Right atrium auricular region (tissue), 2 donors: ENCODE data around the gene TRIM41. TPM values are rescaled to one million over a fixed set of nuclear protein-coding genes. Genes with fewer than 3 reads are reported as not detected.

Experiments used
- DNase-seq: peaks from one replicate; pipeline ENCODE4 v3.0.0-alpha.2; 2019; ENCODE audit warnings: low spot score
- H3K27ac ChIP-seq, 2 donors: fragments of 200-600 bp; sonication (generic); 1 replicate in 1 of 2; 2 replicates in 1 of 2; pipeline ENCODE4 v1.5.1; 2016 to 2019
- H3K27me3 ChIP-seq, 2 donors: fragments of 200-600 bp; sonication (generic); one replicate each; pipeline versions ENCODE4 v1.5.1 to v1.6.0; 2017 to 2019
- H3K36me3 ChIP-seq: fragments of 200-600 bp; sonication (generic); one replicate; pipeline ENCODE4 v1.5.1; 2016
- H3K4me1 ChIP-seq, 2 donors: fragments of 200-600 bp; sonication (generic); one replicate each; pipeline versions ENCODE4 v1.5.1 to v1.6.0; 2017 to 2019
- H3K4me3 ChIP-seq, 2 donors: fragments of 200-600 bp; sonication (generic); 1 replicate in 1 of 2; 2 replicates in 1 of 2; pipeline ENCODE4 v1.5.1; 2017 to 2019; ENCODE audit warnings: mild to moderate bottlenecking in 1 of 2, moderate library complexity in 1 of 2
- H3K9me3 ChIP-seq, 2 donors: fragments of 200-600 bp; sonication (generic); one replicate each; pipeline ENCODE4 v1.5.1; 2019
- CTCF ChIP-seq, 2 donors: fragments of 200-600 bp; sonication (generic); IDR thresholded peaks; one replicate each; pipeline ENCODE4 v1.5.1; 2019; ENCODE audit warnings: antibody characterized with exemption in 2 of 2
- total RNA-seq, 2 donors: library from RNA; depleted of rRNA; stranded (reverse); fragments of >200 nt; gene quantifications; one replicate each; pipeline ENCODE4 v1.1.0, GENCODE V29; 2016

TRIM41 gene
- total RNA-seq, 2 donors from 2014 or later = 10.0 to 11.2 TPM

DNA sequence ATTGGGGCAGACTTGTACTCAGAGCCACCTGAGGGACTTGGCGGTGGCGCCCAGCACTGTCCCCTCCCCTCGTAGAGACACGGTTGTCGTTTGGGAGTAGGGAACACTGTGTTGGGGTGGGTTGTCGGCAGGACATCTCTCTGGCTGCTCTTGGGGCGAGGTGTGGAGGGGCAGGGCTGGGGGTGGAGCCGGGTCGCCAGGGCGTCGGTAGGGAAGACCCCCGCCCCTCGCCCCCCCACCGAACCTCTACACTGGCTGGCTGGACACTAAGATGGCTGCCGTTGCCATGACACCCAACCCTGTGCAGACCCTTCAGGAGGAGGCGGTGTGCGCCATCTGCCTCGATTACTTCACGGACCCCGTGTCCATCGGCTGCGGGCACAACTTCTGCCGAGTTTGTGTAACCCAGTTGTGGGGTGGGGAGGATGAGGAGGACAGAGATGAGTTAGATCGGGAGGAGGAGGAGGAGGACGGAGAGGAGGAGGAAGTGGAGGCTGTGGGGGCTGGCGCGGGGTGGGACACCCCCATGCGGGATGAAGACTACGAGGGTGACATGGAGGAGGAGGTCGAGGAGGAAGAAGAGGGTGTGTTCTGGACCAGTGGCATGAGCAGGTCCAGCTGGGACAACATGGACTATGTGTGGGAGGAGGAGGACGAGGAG lies 778 bp downstream of the TRIM41 start:
- DNase-seq = no peak
- Histone ChIP-seq H3K9me3 (no peaks in the 10 kb centered on the region), H3K27me3 (no peaks in the 10 kb centered on the region), H3K4me1 (peaks cover 0 to 17% of the 10 kb centered on the region in 2 donors), H3K27ac (peak overlapping the region; percentile 96 to 99), H3K36me3 (peaks cover 7% of the 10 kb centered on the region), H3K4me3 (peak overlapping the region; percentile 61 to 87)
- TF ChIP-seq CTCF (IDR thresholded peaks at IDR 0.05) = no peak

DNA sequence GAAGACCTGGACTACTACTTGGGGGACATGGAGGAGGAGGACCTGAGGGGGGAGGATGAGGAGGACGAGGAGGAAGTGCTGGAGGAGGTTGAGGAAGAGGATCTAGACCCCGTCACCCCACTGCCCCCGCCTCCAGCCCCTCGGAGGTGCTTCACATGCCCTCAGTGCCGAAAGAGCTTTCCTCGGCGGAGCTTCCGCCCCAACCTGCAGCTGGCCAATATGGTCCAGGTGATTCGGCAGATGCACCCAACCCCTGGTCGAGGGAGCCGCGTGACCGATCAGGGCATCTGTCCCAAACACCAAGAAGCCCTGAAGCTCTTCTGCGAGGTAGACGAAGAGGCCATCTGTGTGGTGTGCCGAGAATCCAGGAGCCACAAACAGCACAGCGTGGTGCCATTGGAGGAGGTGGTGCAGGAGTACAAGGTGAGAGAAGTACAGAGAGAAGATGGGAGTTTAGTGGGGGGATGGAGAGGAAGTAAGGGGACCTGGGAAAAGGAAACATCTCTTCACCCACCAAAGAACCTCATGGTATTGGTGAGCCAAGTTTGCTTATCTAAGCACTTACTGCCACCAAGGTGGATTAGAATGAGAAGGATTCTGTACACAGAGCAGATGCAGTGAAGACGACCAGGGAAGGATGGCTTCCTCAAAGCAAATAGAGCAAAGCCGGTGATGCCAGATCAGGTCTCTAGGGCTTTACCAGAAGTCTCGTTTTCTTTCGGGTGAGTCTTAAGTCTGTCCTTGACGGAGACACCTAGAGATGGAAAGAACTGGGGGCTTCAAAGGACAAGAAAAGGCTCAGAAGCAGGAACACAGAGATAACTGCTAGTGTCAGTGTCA lies 1.5 kb downstream of the TRIM41 start:
- H3K4me1 ChIP-seq = peaks cover 0 to 17% of the 10 kb centered on the region in 2 donors
- peaks cover 7% of the 10 kb centered on the region for H3K36me3 ChIP-seq
- no peaks in the 10 kb centered on the region for H3K9me3 ChIP-seq
- H3K27ac ChIP-seq = peak overlapping the region in 1 of 2 donors; percentile 96
- no peak for DNase-seq
- H3K4me3 ChIP-seq = peak overlapping the region; percentile 61 to 87
- no peak for TF ChIP-seq CTCF (IDR thresholded peaks at IDR 0.05)
- no peaks in the 10 kb centered on the region for H3K27me3 ChIP-seq

- no peak for TF ChIP-seq CTCF (IDR thresholded peaks at IDR 0.05)
- peaks cover 49% of the 10 kb centered on the region for H3K36me3 ChIP-seq
- no peaks in the 10 kb centered on the region for H3K9me3 ChIP-seq
- no peak overlapping the region for H3K27ac ChIP-seq
- no peak for DNase-seq
- no peaks in the 10 kb centered on the region for H3K27me3 ChIP-seq
- H3K4me1 ChIP-seq = peaks cover 0 to 4% of the 10 kb centered on the region in 2 donors
- no peak overlapping the region for H3K4me3 ChIP-seq
Observed at GRCh38 chr5:181229996-181230395, 6.9 kb downstream of the TRIM41 start.

DNA sequence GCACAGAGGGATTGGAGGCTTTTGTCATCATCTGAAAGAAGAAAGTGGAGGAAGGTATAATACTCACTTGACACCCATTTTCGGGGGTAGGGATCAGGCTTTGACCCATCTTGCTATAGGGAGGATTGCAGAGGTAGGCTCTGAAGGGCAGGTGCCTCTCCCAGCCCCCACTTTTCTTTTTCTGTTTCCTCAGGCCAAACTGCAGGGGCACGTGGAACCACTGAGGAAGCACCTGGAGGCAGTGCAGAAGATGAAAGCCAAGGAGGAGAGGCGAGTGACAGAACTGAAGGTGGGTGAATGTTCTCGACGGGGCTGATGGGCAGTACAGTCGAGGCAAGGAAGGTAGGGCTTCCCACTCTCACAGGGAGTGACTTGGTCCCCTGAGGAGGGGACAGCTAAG lies 7.5 kb downstream of the TRIM41 start:
- Histone ChIP-seq H3K36me3 (peaks cover 55% of the 10 kb centered on the region), H3K4me1 (no peaks in the 10 kb centered on the region), H3K9me3 (no peaks in the 10 kb centered on the region), H3K27ac (no peak overlapping the region), H3K27me3 (no peaks in the 10 kb centered on the region), H3K4me3 (no peak overlapping the region)
- TF ChIP-seq CTCF (IDR thresholded peaks at IDR 0.05) = no peak
- no peak for DNase-seq

DNA sequence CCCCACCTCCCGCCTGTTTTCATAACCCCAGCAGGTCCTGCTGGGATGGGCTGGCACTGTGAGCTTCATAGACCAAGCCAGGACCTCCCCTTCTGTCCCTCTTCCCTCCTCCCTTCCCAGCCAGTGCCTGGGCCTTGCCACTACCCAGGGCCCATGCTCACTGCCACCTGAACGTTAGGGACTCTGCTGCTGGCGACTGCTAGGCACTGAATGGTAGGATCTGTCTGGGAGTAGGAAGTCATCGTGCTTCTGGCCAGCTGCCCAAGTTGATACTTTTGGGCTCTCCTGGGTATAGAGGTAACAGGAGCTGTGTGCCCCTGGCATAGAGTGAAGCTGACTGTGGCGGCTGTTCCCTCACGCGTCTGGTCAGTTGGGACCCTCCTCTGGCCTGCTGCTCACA lies 8.4 kb downstream of the TRIM41 start:
- DNase-seq = no peak
- Histone ChIP-seq H3K36me3 (peaks cover 64% of the 10 kb centered on the region), H3K27ac (no peak overlapping the region), H3K27me3 (no peaks in the 10 kb centered on the region), H3K4me3 (no peak overlapping the region), H3K9me3 (no peaks in the 10 kb centered on the region), H3K4me1 (no peaks in the 10 kb centered on the region)
- no peak for TF ChIP-seq CTCF (IDR thresholded peaks at IDR 0.05)
